Breast epithelium (tissue), 4 donors: ENCODE data around the gene APLN. TPM values are rescaled to one million over a fixed set of nuclear protein-coding genes. Genes with fewer than 3 reads are reported as not detected.

Source experiments
- DNase-seq, 2 donors: peaks; one replicate each; pipeline ENCODE4 v3.0.0-alpha.2; 2019; ENCODE audit warnings: low spot score in 2 of 2
- H3K27ac ChIP-seq, 2 donors: fragments of 200-600 bp; sonication (generic) in 1 of 2; one replicate each; pipeline ENCODE4 v1.5.1; 2016 to 2019; ENCODE audit warnings: mild to moderate bottlenecking in 1 of 2
- H3K27me3 ChIP-seq, 2 donors: fragments of 200-600 bp; sonication (generic) in 1 of 2; one replicate each; pipeline versions ENCODE4 v1.5.1 to v1.6.0; 2017 to 2019; ENCODE audit warnings: control low read depth in 1 of 2, mild to moderate bottlenecking in 1 of 2
- H3K36me3 ChIP-seq: fragments of 200-600 bp; one replicate; pipeline ENCODE4 v1.5.1; 2019
- H3K4me1 ChIP-seq, 2 donors: fragments of 200-600 bp; sonication (generic); one replicate each; pipeline ENCODE4 v1.5.1; 2016 to 2019; ENCODE audit warnings: control low read depth in 1 of 2
- H3K4me3 ChIP-seq, 3 donors: fragments of 200-600 bp; sonication (generic); 1 replicate in 2 of 3; 2 replicates in 1 of 3; pipeline ENCODE4 v1.5.1; 2016 to 2019; ENCODE audit warnings: mild to moderate bottlenecking in 3 of 3, moderate library complexity in 2 of 3
- H3K9me3 ChIP-seq, 2 donors: fragments of 200-600 bp; sonication (generic) in 1 of 2; one replicate each; pipeline ENCODE4 v1.5.1; 2016 to 2019; ENCODE audit warnings: control low read depth in 1 of 2
- POLR2A ChIP-seq: fragments of 450-650 bp; IDR thresholded peaks from one replicate; pipeline ENCODE4 v1.6.1; 2016; ENCODE audit warnings: antibody characterized with exemption, mild to moderate bottlenecking, moderate library complexity
- POLR2AphosphoS5 ChIP-seq, 3 donors: sonication (generic); formaldehyde crosslinking; IDR thresholded peaks; one replicate each; pipeline ENCODE4 v1.6.1; 2017; ENCODE audit warnings: antibody characterized with exemption in 3 of 3
- intact Hi-C: fragments of 100-400 bp; cut with DNase I; formaldehyde crosslinking; loops from one replicate; pipeline ENCODE4 v1.15.1; 2023; ENCODE audit warnings: low total_unique reads
- total RNA-seq, 3 donors: library from RNA; depleted of rRNA; stranded (reverse); fragments of >200 nt; gene quantifications; one replicate each; pipeline ENCODE4 v1.1.0, GENCODE V29; 2016
- TF ChIP-seq, protein P1 (sequence below), 3 donors: fragments of 450-650 bp; IDR thresholded peaks; one replicate each; pipeline ENCODE4 v1.5.1; 2016 to 2017; ENCODE audit warnings: antibody characterized with exemption in 3 of 3, mild to moderate bottlenecking in 3 of 3, moderate library complexity in 3 of 3

APLN gene
- total RNA-seq, 3 donors from 2014 or later, result 0.16 to 5.9 (median 4.5) TPM

DNA sequence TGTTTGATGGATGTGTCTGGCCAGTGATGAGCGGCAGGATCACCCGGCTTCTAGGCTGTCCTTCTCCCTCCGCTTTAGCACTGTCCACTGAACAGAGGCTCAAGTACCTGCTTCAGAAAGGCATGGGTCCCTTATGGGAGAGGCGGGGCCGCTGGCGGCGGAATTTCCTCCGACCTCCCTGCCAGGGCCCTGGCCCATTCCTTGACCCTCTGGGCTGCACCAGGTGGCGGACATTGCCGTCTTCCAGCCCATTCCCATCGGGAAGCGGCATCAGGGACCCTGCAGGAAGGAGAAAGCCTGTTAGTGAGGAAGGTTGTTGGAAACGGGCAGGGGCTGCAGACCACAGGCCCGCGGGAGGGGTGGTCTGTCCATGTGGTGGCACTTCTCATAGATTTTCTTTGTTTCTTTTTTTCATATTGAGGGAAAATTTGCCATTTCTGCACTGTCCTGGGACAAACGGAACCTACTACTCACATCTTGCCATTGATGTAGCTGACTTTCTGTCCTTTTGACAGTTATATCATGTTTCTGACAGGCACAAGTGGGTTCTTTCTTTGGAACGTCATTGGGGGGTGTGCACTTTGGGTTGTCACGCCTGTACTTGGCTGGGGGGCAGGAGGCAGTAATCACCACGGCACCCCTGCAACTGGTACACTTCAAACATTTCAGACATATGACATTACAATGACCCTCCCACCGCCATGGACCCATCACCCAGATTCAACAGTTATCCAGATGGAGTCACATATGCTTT is 6.1 kb downstream of the APLN start:
- Histone ChIP-seq H3K9me3 (no peaks in the 10 kb centered on the region), H3K27ac (no peak overlapping the region), H3K4me3 (no peak overlapping the region), H3K4me1 (no peaks in the 10 kb centered on the region), H3K27me3 (peaks cover 3 to 70% of the 10 kb centered on the region in 2 donors), H3K36me3 (no peaks in the 10 kb centered on the region)
- TF ChIP-seq, protein P1, sequence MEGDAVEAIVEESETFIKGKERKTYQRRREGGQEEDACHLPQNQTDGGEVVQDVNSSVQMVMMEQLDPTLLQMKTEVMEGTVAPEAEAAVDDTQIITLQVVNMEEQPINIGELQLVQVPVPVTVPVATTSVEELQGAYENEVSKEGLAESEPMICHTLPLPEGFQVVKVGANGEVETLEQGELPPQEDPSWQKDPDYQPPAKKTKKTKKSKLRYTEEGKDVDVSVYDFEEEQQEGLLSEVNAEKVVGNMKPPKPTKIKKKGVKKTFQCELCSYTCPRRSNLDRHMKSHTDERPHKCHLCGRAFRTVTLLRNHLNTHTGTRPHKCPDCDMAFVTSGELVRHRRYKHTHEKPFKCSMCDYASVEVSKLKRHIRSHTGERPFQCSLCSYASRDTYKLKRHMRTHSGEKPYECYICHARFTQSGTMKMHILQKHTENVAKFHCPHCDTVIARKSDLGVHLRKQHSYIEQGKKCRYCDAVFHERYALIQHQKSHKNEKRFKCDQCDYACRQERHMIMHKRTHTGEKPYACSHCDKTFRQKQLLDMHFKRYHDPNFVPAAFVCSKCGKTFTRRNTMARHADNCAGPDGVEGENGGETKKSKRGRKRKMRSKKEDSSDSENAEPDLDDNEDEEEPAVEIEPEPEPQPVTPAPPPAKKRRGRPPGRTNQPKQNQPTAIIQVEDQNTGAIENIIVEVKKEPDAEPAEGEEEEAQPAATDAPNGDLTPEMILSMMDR (IDR thresholded peaks at IDR 0.05), result no peak
- TF ChIP-seq POLR2A (no peak), POLR2AphosphoS5 (IDR thresholded peaks at IDR 0.05) (no peak)
- intact Hi-C loops, result no loop called here
- no peak for DNase-seq

DNA sequence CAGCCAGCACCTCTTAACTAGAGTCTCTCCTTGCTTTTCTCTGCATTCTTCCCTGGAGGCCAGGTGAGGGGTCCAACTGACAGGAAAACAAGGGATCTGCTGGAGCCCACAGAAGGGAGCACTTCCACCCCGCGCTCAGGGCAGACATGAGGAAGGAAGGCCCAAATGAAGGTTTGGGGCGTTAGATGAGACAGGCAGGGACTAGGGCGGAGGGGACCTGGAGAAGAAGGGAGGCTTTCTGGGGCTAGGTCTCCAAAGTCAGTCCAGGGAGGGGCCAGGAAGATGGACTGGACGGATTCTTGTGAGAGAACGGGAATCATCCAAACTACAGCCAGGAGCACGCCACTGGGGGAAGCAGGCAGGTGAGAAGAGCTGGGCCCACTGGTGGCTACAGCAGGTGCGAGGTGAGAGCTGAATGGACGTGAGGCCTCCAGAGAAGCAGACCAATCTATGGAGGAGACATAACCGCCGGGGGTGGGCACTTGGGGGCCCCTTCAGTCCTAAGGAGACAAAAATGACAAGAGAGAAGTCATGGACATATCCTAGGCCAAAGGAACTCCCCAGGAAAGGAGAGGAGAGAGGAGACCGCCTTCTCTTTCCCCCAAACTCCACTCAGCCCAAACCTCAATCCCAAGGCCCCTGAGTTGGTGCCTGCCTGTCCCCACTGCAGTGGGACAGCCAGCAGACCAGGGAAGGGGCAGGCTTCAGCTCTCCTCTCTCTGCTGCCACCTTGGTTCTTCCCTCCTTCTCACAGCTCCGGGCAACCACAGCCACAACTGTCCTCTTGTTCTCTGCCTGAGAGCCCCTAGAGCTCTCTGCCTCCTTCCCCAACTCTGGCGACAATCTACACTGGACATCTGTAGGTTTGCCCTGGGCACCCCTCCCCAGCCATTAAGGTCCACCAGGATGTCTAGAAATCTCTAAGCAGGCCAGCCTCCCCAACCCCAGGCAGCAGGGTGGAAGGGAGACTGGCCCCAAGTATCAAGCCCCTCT is 7.0 kb downstream of the APLN start:
- intact Hi-C loops, result no loop called here

DNA sequence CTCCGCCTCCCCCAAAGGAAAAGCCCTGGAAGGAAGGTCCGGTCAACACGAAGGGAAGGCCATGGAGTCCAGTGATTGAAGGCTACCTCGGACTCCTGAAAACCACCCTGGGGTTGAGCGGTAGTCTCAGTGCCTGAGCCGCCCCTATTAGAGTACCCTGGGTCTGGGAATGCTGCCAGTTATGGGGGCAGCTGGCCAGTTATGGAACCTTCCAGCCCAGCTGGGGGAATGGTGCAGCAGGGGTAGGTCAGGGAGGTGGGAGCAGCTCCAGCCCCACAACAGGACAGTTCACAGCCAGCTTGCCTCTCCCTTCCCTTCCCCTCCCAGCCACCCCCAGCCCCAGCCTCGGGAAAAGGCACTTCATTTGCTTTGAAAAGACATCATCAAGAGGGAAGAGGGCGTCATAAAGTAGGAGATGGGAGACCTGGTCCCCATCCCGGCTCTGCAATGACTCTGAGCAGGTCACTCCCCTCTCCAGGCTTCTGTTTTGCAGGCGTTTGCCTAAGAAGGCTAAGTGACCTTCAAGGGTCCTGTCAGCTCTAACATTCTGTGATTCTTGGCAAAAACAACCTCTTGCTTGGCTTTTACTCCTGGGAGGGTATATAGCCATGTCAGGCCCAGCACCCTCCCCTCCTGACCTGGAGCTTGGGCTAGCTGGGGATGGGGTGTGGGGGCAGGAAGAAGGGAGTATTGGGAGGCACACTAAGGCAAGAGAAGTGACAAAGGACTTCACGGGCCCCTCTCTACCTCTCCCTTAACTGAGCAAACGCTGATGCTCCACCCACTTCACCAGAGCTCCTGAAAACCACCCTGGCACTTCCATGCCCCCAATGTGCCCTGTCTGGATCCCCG is 8.0 kb downstream of the APLN start:
- Histone ChIP-seq H3K36me3 (no peaks in the 10 kb centered on the region), H3K4me1 (no peaks in the 10 kb centered on the region), H3K4me3 (no peak overlapping the region), H3K27ac (no peak overlapping the region), H3K9me3 (no peaks in the 10 kb centered on the region), H3K27me3 (peaks cover 3 to 60% of the 10 kb centered on the region in 2 donors)
- no peak for DNase-seq
- intact Hi-C loops, result no loop called here
- TF ChIP-seq, protein P1 (IDR thresholded peaks at IDR 0.05), result no peak
- TF ChIP-seq POLR2A (no peak), POLR2AphosphoS5 (IDR thresholded peaks at IDR 0.05) (no peak)

More for the DNA sequence above, 7.0 kb downstream of the APLN start:
- H3K27me3 ChIP-seq, result peaks cover 3 to 68% of the 10 kb centered on the region in 2 donors
- H3K36me3 ChIP-seq, result no peaks in the 10 kb centered on the region
- H3K4me3 ChIP-seq, result no peak overlapping the region
- H3K27ac ChIP-seq, result no peak overlapping the region
- no peaks in the 10 kb centered on the region for H3K9me3 ChIP-seq
- DNase-seq, result no peak
- no peaks in the 10 kb centered on the region for H3K4me1 ChIP-seq
- TF ChIP-seq POLR2A, result no peak
- TF ChIP-seq, protein P1 (IDR thresholded peaks at IDR 0.05), result no peak
- TF ChIP-seq POLR2AphosphoS5 (IDR thresholded peaks at IDR 0.05), result no peak

DNA sequence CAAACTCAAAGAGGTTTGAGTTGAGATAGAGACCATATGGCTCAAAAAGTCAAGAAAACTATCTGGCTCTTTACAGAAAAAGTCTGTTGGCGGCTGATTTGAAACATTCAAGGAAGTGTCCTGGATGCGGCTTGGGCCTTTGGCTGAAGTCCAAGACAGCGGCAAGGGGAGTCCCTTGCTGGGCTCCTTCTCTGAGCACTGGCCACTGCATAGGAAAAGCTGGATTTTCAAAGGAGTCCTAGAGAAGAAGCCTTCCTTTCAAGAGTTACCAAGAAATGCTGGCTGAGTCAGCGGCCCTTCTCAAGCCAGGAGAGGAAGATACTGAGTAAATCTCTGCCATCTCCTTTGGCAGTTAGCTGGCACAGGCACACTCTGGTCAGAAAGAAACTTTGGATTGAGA is 12.1 kb downstream of the APLN start:
- Histone ChIP-seq H3K9me3 (peaks cover 0 to 3% of the 10 kb centered on the region in 2 donors), H3K4me1 (no peaks in the 10 kb centered on the region), H3K27me3 (peaks cover 3 to 41% of the 10 kb centered on the region in 2 donors), H3K4me3 (no peak overlapping the region), H3K36me3 (no peaks in the 10 kb centered on the region), H3K27ac (no peak overlapping the region)
- intact Hi-C loops, result no loop called here
- no peak for DNase-seq
- TF ChIP-seq POLR2AphosphoS5 (IDR thresholded peaks at IDR 0.05) (no peak), POLR2A (no peak)
- TF ChIP-seq, protein P1 (IDR thresholded peaks at IDR 0.05), result no peak
